HG03342 (cell line): ENCODE measurements around the gene XBP1.
"Not testable (repeated sequence)": the region's sequence is repeated elsewhere in the genome, so short reads cannot be mapped to it uniquely, and the experiment has no call there.

Source experiments
- ATAC-seq: cut with Tn5 transposase; IDR thresholded peaks from one replicate; pipeline ENCODE4 v1.9.1; 2021; ENCODE audit warnings: mild to moderate bottlenecking, moderate library complexity; ENCODE audit not compliant: unreplicated experiment

Gene XBP1

DNA sequence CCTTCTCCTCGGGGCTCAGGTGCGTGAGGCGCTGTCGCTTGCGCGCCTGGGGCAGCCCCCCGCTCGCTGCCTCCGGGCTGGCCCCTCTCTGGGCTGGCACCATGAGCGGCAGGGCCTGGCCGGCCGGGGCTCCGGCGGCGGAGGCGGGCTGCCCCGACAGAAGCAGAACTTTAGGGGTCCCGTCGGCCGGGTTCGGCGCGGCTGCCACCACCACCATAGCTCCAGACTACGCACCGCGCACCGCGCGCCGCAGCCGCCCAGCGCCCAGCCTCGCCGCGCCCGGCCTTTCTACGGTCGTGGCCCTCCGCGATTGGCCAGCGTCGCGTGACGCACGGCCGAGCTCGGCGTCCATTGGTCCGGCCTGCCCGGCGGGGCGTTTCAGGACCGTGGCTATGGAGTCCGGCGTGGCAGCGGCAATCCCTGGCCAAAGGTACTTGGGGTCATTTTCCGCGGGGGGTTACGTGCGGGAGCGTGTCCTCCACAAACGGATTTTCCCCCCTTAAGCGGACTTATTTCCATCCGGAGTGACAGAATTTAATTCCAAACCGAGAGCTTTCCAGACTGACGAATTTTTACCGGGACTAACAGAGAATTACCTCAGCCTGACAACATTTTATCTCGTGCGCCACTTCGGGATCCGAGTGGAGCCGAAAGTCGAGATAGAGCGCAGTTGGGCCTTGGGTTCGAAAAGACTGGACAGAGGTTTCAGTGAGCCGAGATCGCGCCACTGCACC is at the start of gene XBP1:
Gene XBP1 (minus strand): TSS at position 262 of the 734 bp plus-strand sequence.
- peak; percentile 82 for ATAC-seq

DNA sequence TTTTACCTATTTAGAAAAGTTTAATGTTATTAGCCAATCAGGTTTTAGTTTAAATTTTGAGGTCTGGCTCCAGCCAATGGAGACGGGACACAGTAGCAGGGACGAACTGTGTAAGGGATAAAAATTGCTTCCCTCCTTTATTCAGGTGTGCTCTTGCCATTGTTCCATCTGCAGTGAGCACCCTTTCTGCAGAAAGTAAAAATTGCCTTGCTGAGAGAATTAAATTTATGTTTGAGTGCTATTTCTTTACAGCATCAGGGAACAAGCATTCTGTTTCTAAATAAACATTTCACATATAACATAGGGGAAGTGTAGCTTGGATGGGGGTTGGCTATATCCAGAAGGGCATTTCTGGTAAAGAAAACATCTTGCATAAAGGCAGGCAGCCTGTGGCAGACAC is 46.6 kb upstream of the XBP1 start:
- ATAC-seq, result no peak

DNA sequence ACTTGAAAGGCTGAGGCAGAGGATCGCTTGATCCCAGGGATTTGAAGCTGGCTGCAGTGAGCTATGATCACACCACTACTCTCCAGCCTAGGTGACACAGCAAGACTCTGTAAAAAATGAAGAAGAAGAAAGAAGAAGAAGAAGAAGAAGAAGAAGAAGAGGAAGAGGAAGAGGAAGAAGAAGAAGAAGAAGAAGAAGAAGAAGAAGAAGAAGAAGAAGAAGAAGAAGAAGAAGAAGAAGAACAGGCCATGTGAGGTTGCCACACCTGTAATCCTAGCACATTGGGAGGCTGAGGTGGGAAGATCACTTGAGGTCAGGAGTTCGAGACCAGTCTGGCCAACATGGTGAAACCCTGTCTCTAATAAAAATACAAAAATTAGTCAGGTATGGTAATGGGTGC is 43.9 kb upstream of the XBP1 start:
- not testable (repeated sequence) for ATAC-seq

DNA sequence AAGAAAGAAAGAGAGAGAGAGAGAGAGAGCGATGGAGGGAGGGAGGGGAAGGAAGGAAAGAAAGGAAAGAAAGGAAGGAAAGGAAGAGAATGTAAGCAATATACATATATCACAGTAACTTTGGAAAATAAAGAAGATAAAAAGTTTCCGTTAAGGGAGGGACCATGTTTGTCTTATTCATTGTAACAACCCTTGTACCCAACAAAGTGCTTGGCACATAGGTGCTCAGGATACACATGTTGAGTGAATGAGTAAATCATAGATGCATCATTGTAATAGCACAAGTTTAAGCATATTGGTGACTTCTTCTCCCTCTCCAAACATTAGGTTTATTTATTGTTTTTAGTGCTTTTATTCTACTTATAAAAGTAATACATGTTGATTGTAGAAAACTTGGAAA is 43.3 kb upstream of the XBP1 start:
- ATAC-seq, result no peak

DNA sequence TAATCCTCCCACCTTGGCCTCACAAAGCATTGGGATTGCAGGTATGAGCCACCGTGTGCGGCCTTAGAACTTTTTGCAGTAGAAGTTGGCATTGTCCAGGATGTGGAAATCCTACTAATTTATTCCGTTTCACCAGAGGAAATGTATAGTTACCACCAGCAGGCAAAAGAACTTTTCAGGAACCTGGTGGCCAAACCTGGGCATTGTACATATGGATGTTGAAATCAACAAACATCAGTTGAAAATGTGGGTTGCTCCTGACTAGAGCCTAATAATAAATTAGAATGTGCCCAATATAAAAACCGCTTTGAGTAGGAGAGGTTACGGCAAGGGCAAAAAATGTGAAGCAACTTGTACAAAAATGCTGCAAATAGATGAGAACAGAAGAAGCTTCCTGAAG is 40.7 kb upstream of the XBP1 start:
- no peak for ATAC-seq

DNA sequence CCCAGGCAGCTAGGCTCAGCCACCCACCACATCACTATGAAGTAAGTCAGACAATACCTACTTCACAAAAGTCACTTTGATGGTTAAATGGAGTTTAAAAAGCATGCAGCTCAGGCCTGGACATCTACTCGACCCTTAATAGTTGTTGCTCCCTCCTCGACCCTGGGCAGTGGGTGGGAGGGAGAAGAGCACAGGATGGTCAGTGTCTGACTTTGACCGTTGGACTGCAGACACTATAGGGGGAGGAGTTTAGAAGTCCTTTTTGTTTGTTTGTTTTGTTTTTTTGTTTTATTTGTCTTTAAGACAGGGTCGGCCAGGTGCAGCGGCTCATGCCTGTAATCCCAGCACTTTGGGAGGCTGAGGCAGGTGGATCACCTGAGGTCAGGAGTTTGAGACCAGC is 38.6 kb upstream of the XBP1 start:
- ATAC-seq, result no peak

DNA sequence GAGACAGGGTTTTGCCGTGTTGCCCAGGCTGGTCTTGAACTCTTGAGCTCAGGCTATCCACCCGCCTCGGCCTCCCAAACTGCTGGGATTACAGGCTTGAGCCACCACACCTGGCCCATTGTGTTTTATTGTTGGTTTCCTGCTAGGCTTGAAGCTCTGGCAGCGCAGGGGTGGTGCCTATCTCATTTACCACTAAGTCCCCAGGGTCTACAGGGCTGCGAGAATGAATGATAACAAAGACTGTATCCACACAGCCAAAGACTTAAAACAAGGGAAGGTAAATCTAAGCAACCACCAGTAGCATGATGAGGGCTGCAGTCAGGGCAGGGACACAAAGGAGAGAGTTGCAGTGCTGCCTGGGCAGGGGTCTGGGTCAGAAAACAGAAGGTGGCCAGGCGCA is 37.3 kb upstream of the XBP1 start:
- ATAC-seq, result no peak

DNA sequence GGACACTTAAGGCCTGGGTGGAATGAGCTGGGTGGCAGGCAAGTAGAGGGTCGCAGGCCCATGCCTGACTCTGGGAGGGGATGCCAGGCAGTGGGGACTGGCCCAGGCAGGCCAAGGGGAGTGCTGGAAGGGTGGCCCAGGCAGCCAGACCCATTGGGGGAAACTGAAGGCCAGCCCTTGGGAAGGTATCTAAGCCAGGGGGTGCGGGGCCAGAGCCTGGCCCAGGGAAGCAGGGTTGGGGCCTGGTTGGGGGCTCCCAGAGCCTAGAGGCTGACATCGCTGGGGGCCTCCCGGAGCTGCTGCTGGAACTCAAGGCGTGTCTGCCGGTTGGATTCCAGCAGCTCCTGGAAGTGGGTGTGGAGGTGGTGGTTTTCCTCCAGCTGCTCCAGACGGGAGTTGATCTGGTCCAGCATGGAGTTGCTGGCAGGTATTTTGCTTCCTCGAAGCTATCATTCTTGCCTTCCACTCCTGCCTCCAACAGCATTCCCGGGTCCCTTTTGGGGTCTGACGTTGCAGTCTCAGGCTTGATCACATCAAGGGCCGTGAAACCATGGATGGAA is 35.3 kb upstream of the XBP1 start:
- no peak for ATAC-seq

DNA sequence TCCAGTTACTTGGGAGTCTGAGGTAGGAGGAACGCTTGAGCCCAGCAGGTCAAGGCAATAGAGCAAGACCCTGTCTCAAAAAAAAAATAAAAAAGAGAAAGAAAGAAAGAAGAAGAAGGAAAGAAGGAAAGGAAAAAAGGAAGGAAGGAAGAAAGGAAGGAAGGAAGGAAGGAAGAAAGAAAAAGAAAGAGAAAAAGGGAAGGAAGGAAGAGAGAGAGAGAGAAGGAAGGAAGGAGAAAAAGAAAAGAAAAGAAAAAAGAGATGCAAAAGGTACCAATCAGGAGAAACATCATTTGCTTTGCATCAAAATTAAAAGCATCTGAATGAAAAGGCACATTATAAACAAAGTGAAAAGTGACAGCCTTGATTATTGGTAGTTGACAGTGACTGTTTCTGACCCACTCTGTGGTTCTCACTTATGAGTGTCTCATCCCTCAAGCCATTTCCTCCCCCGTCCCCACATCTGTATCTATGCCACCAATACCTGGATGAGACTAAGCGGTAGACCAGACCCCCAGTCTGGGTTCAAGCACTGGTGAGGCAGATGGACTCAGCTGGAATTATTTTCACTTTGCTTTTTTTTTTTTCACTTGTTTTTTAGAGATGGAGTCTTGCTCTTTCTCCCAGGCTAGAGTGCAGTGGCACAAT is 33.0 kb upstream of the XBP1 start:
- ATAC-seq, result no peak

DNA sequence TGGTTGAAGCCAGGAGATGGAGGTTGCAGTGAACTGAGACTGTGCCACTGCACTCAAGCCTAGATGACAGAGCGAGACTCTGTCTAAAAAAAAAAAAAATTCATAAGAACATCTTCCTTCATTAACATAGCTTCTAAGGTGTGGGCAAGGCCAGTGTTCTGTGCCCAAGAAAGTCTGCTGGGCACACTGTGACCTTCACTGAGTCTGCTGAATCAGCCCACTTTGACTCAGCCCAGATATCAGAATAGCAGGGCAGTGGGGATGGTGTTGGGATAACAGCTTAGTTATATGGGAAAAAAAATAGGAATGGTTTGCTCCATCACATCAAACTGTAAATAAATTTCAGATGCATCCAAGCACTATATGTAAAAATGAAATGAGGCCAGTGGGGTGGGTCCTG is 32.4 kb upstream of the XBP1 start:
- no peak for ATAC-seq

DNA sequence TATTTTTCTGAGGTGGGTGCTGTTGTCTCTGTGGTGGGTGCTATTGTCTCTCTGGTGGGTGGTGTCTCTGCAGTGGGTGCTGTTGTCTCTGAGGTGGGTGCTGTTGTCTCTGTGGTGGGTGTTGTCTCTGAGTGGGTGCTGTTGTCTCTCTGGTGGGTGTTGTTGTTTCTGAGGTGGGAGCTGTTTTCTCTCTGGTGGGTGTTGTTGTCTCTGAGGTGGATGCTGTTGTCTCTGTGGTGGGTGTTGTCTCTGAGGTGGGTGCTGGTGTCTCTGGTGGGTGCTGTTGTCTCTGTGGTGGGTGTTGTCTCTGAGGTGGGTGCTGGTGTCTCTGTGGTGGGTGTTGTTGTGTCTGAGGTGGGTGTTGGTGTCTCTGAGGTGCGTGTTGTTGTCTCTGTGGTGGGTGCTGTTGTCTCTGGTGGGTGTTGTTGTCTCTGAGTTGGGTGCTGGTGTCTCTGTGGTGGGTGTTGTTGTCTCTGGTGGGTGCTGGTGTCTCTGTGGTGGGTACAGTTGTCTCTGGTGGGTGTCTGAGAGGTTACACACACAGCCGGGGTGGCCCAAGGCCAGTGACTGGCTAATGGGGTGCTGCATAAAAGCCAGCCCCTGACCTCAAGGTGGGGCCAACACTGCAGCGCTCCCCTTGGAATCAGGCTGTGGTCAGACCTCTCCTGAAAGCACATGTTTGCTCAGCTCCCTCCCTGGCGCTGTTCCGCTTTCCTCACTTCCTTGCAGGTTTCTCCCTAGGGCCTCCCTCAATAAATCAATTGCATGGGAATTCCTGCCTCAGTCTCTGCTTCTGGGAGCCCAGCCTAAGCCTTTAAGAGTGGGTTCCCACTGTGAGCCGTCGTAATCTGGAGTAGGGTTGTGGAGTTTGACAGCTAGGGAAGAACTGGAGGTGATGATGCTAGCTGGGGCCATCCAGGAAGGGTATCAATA is 31.0 kb upstream of the XBP1 start:
- ATAC-seq, result no peak

DNA sequence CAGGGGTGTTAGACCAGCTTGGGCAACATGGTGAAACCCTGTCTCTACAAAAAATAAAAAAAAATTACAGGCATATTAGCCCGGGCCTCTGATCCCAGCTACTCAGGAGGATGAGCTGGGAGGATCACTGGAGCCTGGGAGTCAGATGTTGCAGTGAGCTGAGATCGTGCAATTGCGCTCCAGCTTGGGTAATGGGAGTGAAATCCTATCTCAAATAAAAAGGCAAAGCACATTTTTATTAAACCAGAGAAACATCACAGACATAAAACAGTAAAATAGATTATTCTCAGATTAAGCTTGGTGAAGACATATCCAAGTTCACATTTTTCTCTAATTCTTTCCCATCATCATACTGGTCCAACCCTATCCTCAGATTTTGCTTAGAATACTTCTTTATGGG is 30.1 kb upstream of the XBP1 start:
- no peak for ATAC-seq

DNA sequence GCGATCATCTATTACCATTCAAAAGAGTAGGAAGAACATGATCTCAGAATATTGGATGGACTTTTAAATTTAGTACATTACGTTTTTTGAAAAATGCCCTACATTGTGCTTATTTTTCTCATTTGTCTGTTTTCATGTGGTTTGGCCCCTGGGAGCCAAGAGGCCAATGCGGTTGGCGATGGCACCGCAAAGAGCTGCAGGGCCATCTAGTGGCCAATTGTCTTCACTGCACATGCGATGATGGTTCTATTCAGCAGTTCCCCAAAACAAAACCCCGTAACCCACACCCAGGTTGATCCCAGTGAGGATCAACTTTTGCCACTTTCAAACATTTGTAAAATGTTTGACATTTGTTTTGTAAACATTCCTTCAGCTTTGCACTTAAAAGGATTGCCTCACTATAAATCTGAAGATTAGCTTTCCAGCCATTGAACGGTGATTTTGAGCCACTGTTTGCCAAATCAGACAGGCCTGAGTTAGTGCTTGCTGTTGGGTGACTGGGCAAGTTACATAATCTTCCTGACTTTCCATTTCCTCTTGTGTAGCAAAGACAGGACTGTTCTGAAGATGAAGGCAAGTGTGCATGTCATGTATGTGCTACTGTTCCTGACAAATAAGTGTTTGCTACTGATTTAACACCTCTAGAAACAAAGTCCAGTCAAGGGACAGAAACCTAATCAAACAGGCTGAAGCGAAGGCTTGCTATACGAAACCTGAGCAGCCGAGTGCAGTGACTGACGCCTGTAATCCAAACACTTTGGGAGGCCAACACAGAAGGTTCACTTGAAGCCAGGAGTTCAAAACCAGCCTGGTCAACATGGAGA is 29.2 kb upstream of the XBP1 start:
- no peak for ATAC-seq

DNA sequence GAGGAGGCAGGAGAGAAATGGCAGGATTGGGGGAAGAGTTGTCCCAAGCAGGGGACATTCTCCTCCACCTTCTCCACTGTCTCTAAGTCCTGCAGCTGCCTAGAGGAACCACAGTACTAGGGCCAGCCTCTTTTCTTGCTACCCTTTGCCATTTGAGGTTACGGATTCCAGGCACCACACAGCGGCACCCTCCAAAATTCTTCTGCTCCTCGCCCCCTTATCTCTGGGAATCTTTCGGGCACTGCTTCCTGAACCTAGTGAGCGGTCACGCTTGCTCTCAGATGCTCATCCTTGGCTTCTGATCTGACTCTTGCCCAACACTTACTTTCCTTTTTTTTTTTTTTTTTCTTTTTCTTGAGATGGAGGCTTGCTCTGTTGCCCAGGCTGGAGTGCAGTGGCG is 26.6 kb upstream of the XBP1 start:
- no peak for ATAC-seq

DNA sequence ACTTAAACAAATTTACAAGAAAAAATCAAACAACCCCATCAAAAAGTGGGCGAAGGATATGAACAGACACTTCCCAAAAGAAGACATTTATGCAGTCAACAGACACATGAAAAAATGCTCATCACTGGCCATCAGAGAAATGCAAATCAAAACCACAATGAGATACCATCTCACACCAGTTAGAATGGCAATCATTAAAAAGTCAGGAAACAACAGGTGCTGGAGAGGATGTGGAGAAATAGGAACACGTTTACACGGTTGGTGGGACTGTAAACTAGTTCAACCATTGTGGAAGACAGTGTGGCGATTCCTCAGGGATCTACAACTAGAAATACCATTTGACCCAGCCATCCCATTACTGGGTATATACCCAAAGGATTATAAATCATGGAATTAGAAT is 26.1 kb upstream of the XBP1 start:
- not testable (repeated sequence) for ATAC-seq

DNA sequence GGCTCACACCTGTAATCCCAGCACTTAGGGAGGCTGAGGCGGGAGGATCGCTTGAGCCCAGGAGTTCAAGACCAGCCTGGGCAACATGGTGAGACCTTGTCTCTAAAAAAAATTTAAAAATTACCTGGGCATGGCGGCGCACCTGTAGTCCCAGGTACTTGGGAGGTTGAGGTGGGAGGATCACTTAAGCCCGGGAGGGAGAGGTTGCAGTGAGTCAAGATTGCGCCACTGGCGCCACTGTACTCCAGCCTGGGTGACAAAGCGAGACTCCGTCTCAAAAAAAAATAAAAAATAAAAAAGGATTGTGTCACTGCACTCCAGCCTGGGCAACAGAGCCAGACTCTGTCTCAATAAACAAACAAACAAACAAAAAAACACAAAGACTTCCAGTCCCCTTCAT is 24.1 kb upstream of the XBP1 start:
- ATAC-seq, result not testable (repeated sequence)

DNA sequence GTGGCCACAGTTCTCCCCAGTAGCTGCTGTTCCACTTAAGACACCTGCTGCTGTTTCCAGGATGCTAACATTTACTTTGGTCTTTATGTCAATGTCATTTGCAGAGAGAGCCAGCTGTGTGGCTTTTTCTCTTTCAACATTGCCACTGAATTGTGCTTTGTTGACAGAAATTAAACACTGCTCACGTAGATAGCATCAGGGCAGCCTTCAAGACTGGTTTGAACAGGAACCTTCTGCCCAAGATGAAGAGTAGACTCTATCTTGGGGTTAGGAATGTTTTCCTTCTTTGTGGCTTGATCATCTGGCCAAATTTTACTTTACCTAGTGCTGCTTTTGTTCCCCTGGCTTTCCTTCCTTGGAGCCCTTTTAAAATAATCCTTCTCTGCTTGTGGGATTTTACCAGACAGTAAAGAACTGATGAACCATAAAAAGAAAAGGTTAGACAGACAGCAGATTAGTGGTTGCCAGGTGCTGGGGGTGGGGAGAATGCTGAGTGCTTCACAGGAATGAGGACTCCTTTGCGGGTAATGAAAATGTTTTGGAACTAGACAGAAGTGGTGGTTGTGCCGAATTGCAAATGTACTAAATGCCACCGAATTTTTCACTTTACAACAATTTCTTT is 22.7 kb upstream of the XBP1 start:
- ATAC-seq, result no peak

DNA sequence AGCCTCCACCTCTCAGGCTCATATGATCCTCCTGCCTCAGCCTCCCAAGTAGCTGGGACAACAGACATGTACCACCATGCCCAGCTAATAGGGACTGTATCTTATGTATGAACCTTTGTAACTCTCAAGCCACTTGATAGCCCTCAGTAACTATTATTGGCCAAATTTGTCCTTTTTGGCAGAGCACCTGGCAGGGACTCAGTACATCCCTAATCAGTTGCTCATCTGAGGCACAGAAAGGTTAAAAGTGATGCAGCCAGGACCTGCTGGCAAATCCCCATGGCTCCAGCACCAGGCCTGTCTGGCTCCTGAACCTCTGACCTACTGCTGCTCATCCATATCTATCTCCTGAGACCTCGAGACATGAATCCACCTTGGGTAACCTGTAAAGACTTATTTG is 21.1 kb upstream of the XBP1 start:
- no peak for ATAC-seq

DNA sequence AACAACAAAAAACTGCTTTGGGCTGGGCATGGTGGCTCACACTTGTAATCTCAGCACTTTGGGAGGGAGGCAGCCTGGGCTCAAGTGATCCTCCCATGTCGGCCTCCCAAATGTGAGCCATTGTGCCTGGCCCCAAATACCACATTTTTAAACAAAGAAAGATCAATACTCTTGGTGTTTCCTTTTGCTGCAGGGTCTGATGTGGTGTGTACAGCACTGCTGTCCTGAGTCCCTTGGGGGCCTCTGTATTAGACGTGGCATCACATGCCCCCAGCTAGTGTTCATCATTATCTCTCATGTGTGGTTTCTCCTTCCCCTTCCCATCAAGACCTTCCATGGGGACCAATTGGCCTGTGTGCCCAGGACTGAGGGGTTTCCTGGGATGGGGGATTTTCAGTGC is 20.5 kb upstream of the XBP1 start:
- no peak for ATAC-seq
